IPS-18c (cell line): ENCODE measurements around the gene CDH24.

Experiments used
- H3K4me3 ChIP-seq: 2 replicates; pipeline ENCODE4 v1.7.0; 2013; ENCODE audit warnings: low read depth, mild to moderate bottlenecking, low read length, moderate library complexity; ENCODE audit not compliant: insufficient read depth
- H3K9me3 ChIP-seq: one replicate; pipeline ENCODE4 v1.6.1; 2013; ENCODE audit warnings: mild to moderate bottlenecking, low read length, moderate library complexity; ENCODE audit not compliant: control insufficient read depth, insufficient read depth

Gene CDH24, protein sequence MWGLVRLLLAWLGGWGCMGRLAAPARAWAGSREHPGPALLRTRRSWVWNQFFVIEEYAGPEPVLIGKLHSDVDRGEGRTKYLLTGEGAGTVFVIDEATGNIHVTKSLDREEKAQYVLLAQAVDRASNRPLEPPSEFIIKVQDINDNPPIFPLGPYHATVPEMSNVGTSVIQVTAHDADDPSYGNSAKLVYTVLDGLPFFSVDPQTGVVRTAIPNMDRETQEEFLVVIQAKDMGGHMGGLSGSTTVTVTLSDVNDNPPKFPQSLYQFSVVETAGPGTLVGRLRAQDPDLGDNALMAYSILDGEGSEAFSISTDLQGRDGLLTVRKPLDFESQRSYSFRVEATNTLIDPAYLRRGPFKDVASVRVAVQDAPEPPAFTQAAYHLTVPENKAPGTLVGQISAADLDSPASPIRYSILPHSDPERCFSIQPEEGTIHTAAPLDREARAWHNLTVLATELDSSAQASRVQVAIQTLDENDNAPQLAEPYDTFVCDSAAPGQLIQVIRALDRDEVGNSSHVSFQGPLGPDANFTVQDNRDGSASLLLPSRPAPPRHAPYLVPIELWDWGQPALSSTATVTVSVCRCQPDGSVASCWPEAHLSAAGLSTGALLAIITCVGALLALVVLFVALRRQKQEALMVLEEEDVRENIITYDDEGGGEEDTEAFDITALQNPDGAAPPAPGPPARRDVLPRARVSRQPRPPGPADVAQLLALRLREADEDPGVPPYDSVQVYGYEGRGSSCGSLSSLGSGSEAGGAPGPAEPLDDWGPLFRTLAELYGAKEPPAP

DNA sequence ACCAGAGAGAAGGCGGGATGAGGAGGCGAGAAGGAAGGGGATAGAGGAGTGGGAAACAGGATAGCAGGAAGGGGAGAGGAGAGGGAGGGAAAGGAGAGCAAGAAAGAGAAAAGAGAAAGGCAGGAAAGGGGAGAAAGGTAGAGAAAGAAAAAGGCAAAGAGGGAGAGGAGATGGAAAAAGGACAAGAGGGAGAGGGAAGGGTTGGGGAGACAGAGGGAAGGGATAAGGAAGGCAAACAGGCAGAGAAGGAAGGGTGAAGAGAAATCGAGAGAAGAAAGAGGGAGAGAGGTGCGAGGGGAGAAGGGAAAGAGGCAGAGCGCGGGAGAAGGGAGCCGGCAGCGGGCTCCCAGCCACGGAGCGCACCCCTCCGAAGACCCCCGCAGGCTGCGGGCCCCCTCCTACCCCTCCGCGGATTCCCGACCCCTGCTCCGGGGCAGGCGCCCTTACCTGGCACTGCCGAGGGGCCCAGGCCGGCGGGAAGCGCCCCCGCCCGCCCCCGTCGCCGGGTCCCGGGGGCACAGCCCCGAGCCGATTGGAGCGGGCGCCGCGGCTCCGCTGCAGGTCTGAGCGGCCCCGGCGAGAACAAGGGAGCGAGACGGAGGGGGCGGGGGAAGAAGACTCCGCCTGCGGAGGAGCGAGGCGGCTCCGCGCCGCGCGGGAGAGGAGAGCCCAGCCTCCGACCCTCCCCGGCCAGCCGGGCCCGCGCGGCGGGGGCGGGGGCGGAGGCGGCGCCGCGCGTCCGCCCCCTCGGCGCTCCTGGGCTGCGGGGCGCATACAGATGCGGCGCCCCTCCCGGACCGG is at the start of gene CDH24:
Gene CDH24, minus strand, starts transcription at position 565 of the 801 bp plus-strand sequence. CDS start 1,787 bp downstream, outside the sequence.
- Histone ChIP-seq H3K9me3 (no peaks in the 10 kb centered on the region), H3K4me3 (peak within 1 kb of the TSS; percentile 82)

DNA sequence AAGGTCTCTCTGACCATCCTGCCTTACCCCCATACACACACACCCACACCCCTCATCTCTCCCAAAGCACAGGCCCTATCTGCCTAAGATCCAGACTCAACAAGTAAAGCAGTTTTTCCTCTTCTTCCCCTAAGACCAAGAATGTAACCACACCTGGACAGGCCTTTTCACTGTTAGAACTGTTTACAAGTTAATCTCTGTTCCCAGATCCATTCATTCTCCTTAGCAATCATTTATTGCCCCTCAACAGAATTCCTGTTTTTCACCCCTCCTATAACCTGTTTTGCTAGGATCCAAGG is 49.4 kb upstream of the CDH24 start:
- Histone ChIP-seq H3K4me3 (no peak overlapping the region), H3K9me3 (peaks cover 4% of the 10 kb centered on the region)

GRCh38 chr14:23105348-23105824 is 48.1 kb upstream of the CDH24 start:
- Histone ChIP-seq H3K4me3 (no peak overlapping the region), H3K9me3 (peaks cover 4% of the 10 kb centered on the region)

DNA sequence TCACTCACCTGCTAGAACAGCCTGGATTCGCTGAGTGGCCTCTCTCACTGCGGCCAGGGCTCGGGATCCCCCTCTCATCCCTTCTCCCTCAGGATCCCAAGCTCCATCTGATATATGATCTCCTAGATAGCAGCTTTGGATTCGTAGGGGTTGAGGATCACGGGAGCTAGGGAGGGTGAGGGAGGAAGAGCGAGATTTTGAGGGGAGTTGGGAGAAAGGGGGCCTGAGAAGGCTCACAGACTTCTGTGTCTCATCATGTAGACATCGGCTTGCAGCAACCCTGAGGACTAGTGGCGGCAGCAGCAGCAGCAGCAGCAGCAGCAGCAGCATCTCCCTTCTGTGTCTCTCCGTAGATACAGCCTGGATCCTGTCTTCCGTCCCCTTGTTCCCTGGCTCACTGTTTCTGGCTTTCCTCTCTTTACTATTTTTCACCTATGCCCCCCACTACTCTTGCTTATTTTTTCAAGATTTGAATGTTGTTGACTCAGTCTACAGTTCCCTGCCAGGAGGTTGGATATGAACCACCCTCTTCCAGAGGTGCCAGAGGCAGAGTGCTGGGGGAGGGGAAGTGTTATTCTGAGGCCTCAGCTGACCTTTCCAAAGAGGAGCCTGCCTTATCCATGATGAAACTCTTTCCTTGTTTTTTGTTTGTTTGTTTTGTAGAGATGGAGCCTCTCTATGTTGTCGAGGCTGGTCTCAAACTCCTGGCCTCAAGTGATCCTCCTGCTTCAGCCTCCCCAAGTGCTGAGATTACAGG is 47.4 kb upstream of the CDH24 start, which contains the start of gene CIROP:
Gene CIROP, minus strand, starts transcription at position 399 of the 757 bp plus-strand sequence. Its CDS starts 69 bp downstream, at position 330.
- H3K4me3 ChIP-seq, result no peak within 1 kb of the TSS
- peaks cover 4% of the 10 kb centered on the region for H3K9me3 ChIP-seq

GRCh38 chr14:23104070-23104590 is 46.8 kb upstream of the CDH24 start:
- peaks cover 4% of the 10 kb centered on the region for H3K9me3 ChIP-seq
- no peak overlapping the region for H3K4me3 ChIP-seq

- H3K9me3 ChIP-seq, result peaks cover 4% of the 10 kb centered on the region
Measured at GRCh38 chr14:23103581-23103980, 46.3 kb upstream of the CDH24 start.

DNA sequence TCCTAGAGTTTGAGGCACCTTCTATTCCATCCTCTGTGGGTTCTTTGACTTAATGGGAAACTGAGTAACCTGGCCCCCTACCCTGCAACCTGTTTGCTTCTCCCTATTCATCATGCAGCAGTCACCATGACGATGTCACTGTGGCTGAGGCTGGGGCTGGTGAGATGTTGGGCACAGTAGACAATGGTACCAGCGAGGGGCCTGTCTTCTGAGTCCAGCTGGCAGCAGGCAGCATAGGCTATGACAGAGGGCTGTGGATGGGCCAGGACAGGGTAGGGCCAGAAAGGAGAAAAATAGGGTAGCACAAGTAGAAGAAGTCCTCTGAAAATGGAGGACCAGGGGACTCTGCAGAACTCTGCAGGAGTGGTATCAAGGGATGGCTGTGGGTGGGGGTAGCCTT is 45.5 kb upstream of the CDH24 start:
- H3K4me3 ChIP-seq, result no peak overlapping the region
- no peaks in the 10 kb centered on the region for H3K9me3 ChIP-seq

More at GRCh38 chr14:23103581-23103980, 46.3 kb upstream of the CDH24 start:
- H3K4me3 ChIP-seq, result no peak overlapping the region

GRCh38 chr14:23101986-23102625 is 44.8 kb upstream of the CDH24 start:
- no peaks in the 10 kb centered on the region for H3K9me3 ChIP-seq
- no peak overlapping the region for H3K4me3 ChIP-seq

GRCh38 chr14:23101213-23101970 is 44.1 kb upstream of the CDH24 start:
- Histone ChIP-seq H3K4me3 (no peak overlapping the region), H3K9me3 (no peaks in the 10 kb centered on the region)

GRCh38 chr14:23099212-23099861 is 42.0 kb upstream of the CDH24 start:
- Histone ChIP-seq H3K4me3 (no peak overlapping the region), H3K9me3 (no peaks in the 10 kb centered on the region)

DNA sequence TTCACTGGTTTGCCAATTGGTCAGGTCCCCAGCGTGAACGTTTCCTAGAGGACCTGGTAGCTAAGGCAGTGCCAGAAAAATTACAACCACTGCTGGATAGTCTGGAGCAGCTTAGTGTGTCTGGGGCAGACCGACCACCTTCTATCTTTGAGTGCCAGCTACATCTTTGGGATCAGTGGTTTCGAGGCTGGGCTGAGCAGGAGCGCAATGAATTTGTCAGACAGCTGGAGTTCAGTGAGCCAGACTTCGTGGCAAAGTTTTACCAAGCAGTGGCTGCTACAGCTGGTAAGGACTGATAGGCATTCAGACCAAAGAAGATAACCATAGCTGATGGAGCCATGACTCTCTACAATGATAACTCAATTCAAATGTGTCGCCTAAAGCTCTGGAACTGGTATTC is 40.5 kb upstream of the CDH24 start:
- Histone ChIP-seq H3K4me3 (no peak overlapping the region), H3K9me3 (no peaks in the 10 kb centered on the region)

- Histone ChIP-seq H3K9me3 (no peaks in the 10 kb centered on the region), H3K4me3 (peak within 1 kb of the TSS; percentile 100)
Measured at GRCh38 chr14:23095196-23096108, 38.1 kb upstream of the CDH24 start, which contains the start of gene C14orf119. Gene C14orf119 (plus strand): TSS chr14:23095505. CDS start chr14:23097659, 2,154 bp downstream.

GRCh38 chr14:23094666-23095195 is 37.4 kb upstream of the CDH24 start, which contains the start of gene ACIN1:
Gene ACIN1 (minus strand): TSS chr14:23095136. CDS start chr14:23095112, 24 bp downstream.
- H3K9me3 ChIP-seq, result no peaks in the 10 kb centered on the region
- peak within 1 kb of the TSS; percentile 100 for H3K4me3 ChIP-seq
